IMR-90 (cell line): ENCODE results near the gene STT3A. TPM values are rescaled to one million over a fixed set of nuclear protein-coding genes. Genes with fewer than 3 reads are reported as not detected.

Source experiments
- ATAC-seq: fragments of 200-7000 bp; cut with Tn5 transposase; 2 replicates; pipeline ENCODE4 v1.9.1; 2020; ENCODE audit warnings: low read depth, mild to moderate bottlenecking, moderate library complexity
- BruUV-seq: library from RNA; stranded (reverse); fragments of 400-500 nt; replicated peaks from 2 replicates; lab custom pipeline; 2021; lab: Mats Ljungman, UMichigan
- CTCF ChIA-PET: fragments of 300-600 bp; formaldehyde crosslinking; extraction: SDS; loops from one replicate; lab custom pipeline; 2021; ENCODE audit warnings: antibody characterized with exemption; lab: Yijun Ruan, JAX
- POLR2A ChIA-PET: fragments of 300-600 bp; sonication (Branson Sonifier 250); formaldehyde crosslinking; loops from one replicate; lab custom pipeline; 2022; ENCODE audit warnings: antibody characterized with exemption; ENCODE audit not compliant: unreplicated experiment; lab: Charles Lee
- DNase-seq: peaks from one replicate; pipeline ENCODE4 v3.0.0; 2013
- H2AFZ ChIP-seq: replicated peaks from 2 replicates; pipeline ENCODE3; 2013; ENCODE audit warnings: low read length, mild to moderate bottlenecking; ENCODE audit not compliant: poor library complexity
- H2AK5ac ChIP-seq: 2 replicates; pipeline ENCODE4 v1.6.1; 2013; ENCODE audit warnings: low read depth, low read length, inconsistent platforms
- H2AK9ac ChIP-seq: replicated peaks from 2 replicates; pipeline ENCODE3; 2013; ENCODE audit warnings: mild to moderate bottlenecking, low read depth, low read length, moderate library complexity; ENCODE audit not compliant: poor library complexity
- H2BK120ac ChIP-seq: 2 replicates; pipeline ENCODE4 v1.6.1; 2013; ENCODE audit warnings: low read depth, low read length, inconsistent platforms
- H2BK15ac ChIP-seq: 3 replicates; pipeline ENCODE4 v1.6.1; 2013; ENCODE audit warnings: low read depth, low read length, inconsistent platforms
- H2BK20ac ChIP-seq: 2 replicates; pipeline ENCODE4 v1.6.1; 2013; ENCODE audit warnings: low read depth, mild to moderate bottlenecking, inconsistent platforms, low read length, moderate library complexity
- H2BK5ac ChIP-seq: 2 replicates; pipeline ENCODE4 v1.6.1; 2013; ENCODE audit warnings: mild to moderate bottlenecking, low read depth, low read length, inconsistent platforms; ENCODE audit not compliant: poor library complexity, severe bottlenecking
- H3K14ac ChIP-seq: replicated peaks from 2 replicates; pipeline ENCODE4 v1.6.1; 2013; ENCODE audit warnings: low read depth, low read length, inconsistent platforms
- H3K18ac ChIP-seq: 2 replicates; pipeline ENCODE4 v1.6.1; 2013; ENCODE audit warnings: low read depth, low read length, control low read depth
- H3K23ac ChIP-seq: 2 replicates; pipeline ENCODE4 v1.6.1; 2013; ENCODE audit warnings: low read depth, low read length, inconsistent platforms
- H3K27ac ChIP-seq: 2 replicates; pipeline ENCODE4 v1.5.1; 2013; ENCODE audit warnings: mild to moderate bottlenecking, control low read depth, low read length; ENCODE audit not compliant: insufficient read depth
- H3K27me3 ChIP-seq: 2 replicates; pipeline ENCODE4 v1.6.1; 2013; ENCODE audit warnings: low read length; ENCODE audit not compliant: control insufficient read depth, insufficient read depth
- H3K36me3 ChIP-seq: 2 replicates; pipeline ENCODE4 v1.6.1; 2013; ENCODE audit warnings: low read length, mixed read lengths; ENCODE audit not compliant: control insufficient read depth, insufficient read depth
- H3K4ac ChIP-seq: 2 replicates; pipeline ENCODE4 v1.6.1; 2013; ENCODE audit warnings: low read depth, low read length, inconsistent platforms
- H3K4me1 ChIP-seq: 2 replicates; pipeline ENCODE4 v1.6.1; 2013; ENCODE audit warnings: low read length, mixed read lengths; ENCODE audit not compliant: control insufficient read depth, insufficient read depth
- H3K4me2 ChIP-seq: 2 replicates; pipeline ENCODE4 v1.6.1; 2013; ENCODE audit warnings: low read depth, mild to moderate bottlenecking, control low read depth, low read length, moderate library complexity
- H3K4me3 ChIP-seq: 2 replicates; pipeline ENCODE4 v1.5.1; 2013; ENCODE audit warnings: low read depth, mild to moderate bottlenecking, control low read depth, low read length, moderate library complexity; ENCODE audit not compliant: insufficient read depth
- H3K56ac ChIP-seq: 2 replicates; pipeline ENCODE4 v1.6.1; 2013; ENCODE audit warnings: low read length, inconsistent platforms; ENCODE audit not compliant: insufficient read depth; ENCODE audit errors: extremely low read depth
- H3K79me1 ChIP-seq, 2 experiments: 2 replicates each; pipeline ENCODE4 v1.6.1; 2013; ENCODE audit warnings: low read length in 2 of 2, inconsistent platforms in 1 of 2, low read depth in 1 of 2
- H3K9ac ChIP-seq: 2 replicates; pipeline ENCODE4 v1.6.1; 2013; ENCODE audit warnings: low read depth, low read length, control low read depth
- H3K9me1 ChIP-seq: 2 replicates; pipeline ENCODE4 v1.6.1; 2013; ENCODE audit warnings: low read length, inconsistent platforms; ENCODE audit not compliant: insufficient read depth
- H3K9me3 ChIP-seq: 2 replicates; pipeline ENCODE4 v1.6.1; 2013; ENCODE audit warnings: low read length; ENCODE audit not compliant: control insufficient read depth, insufficient read depth
- H4K20me1 ChIP-seq: 2 replicates; pipeline ENCODE4 v1.6.1; 2013; ENCODE audit warnings: low read length, inconsistent platforms; ENCODE audit not compliant: insufficient read depth
- H4K5ac ChIP-seq: 2 replicates; pipeline ENCODE4 v1.6.1; 2013; ENCODE audit warnings: mild to moderate bottlenecking, low read depth, low read length, control low read depth
- H4K8ac ChIP-seq, 2 experiments: 2 replicates each; pipeline ENCODE4 v1.6.1; 2013; ENCODE audit warnings: low read depth in 2 of 2, low read length in 2 of 2, control low read depth in 1 of 2, inconsistent platforms in 1 of 2
- H4K91ac ChIP-seq: 2 replicates; pipeline ENCODE4 v1.6.1; 2013; ENCODE audit warnings: low read depth, low read length, inconsistent platforms; ENCODE audit not compliant: insufficient read depth
- BHLHE40 ChIP-seq: fragments of 150-350 bp; IDR thresholded peaks from 2 replicates; pipeline ENCODE4 v1.6.1; 2016; ENCODE audit warnings: mild to moderate bottlenecking, low read depth, low read length
- CEBPB ChIP-seq: IDR thresholded peaks from 2 replicates; pipeline ENCODE4 v1.6.1; 2012; ENCODE audit warnings: low read depth, low read length, improper control_type of control experiment
- CHD1 ChIP-seq: IDR thresholded peaks from 2 replicates; pipeline ENCODE4 v1.6.1; 2012; ENCODE audit warnings: low read depth, low read length, improper control_type of control experiment
- CTCF ChIP-seq: conservative IDR thresholded peaks from 2 replicates; pipeline ENCODE4 v1.5.1; 2012; ENCODE audit warnings: mild to moderate bottlenecking, low read depth, low read length, improper control_type of control experiment
- ELK1 ChIP-seq: fragments of 150-350 bp; IDR thresholded peaks from 2 replicates; pipeline ENCODE4 v1.6.1; 2016; ENCODE audit warnings: low read depth, mild to moderate bottlenecking, low read length, moderate library complexity, borderline replicate concordance
- FOS ChIP-seq: fragments of 150-350 bp; IDR thresholded peaks from 2 replicates; pipeline ENCODE4 v1.6.1; 2016; ENCODE audit warnings: low read depth, low read length
- MAFK ChIP-seq: IDR thresholded peaks from 2 replicates; pipeline ENCODE4 v1.6.1; 2012; ENCODE audit warnings: low read depth, low read length, improper control_type of control experiment
- MAZ ChIP-seq: IDR thresholded peaks from 2 replicates; pipeline ENCODE4 v1.6.1; 2012; ENCODE audit warnings: low read depth, mild to moderate bottlenecking, low read length, improper control_type of control experiment, moderate library complexity, borderline replicate concordance
- MXI1 ChIP-seq: IDR thresholded peaks from 2 replicates; pipeline ENCODE4 v1.6.1; 2012; ENCODE audit warnings: low read depth, mild to moderate bottlenecking, low read length, moderate library complexity, borderline replicate concordance
- NFE2L2 ChIP-seq: fragments of 150-350 bp; IDR thresholded peaks from 2 replicates; pipeline ENCODE4 v1.6.1; 2016; ENCODE audit warnings: low read depth, mild to moderate bottlenecking, low read length
- POLR2A ChIP-seq: IDR thresholded peaks from 2 replicates; pipeline ENCODE4 v1.6.1; 2012; ENCODE audit warnings: mild to moderate bottlenecking, low read depth, low read length
- RAD21 ChIP-seq: IDR thresholded peaks from 2 replicates; pipeline ENCODE4 v1.6.1; 2012; ENCODE audit warnings: low read length, improper control_type of control experiment
- RCOR1 ChIP-seq: IDR thresholded peaks from 2 replicates; pipeline ENCODE4 v1.6.1; 2012; ENCODE audit warnings: mild to moderate bottlenecking, low read length, improper control_type of control experiment; ENCODE audit not compliant: insufficient replicate concordance
- RFX5 ChIP-seq: IDR thresholded peaks from 2 replicates; pipeline ENCODE4 v1.8.0; 2012; ENCODE audit warnings: low read depth, mild to moderate bottlenecking, low read length, moderate library complexity
- SMC3 ChIP-seq: fragments of 150-350 bp; IDR thresholded peaks from 2 replicates; pipeline ENCODE4 v1.6.1; 2016; ENCODE audit warnings: low read depth, mild to moderate bottlenecking, antibody characterized with exemption, low read length, moderate library complexity
- USF2 ChIP-seq: fragments of 150-350 bp; IDR thresholded peaks from 2 replicates; pipeline ENCODE4 v1.6.1; 2017; ENCODE audit warnings: mild to moderate bottlenecking, antibody characterized with exemption, low read length, low read depth
- WGBS, 2 experiments: methylation state at CpG; one replicate each; pipeline versions ENCODE4 v1.1.5 to v1.1.7; 2013; ENCODE audit warnings: missing lambda C conversion rate in 2 of 2; ENCODE audit not compliant: insufficient read length in 1 of 2; ENCODE audit errors: extremely low coverage in 2 of 2; 5-methylcytosine and 5-hydroxymethylcytosine counted together
- dilution Hi-C: fragments of 300-500 bp; cut with HindIII; formaldehyde crosslinking; loops from one replicate; pipeline ENCODE4 v1.14.3; 2018; ENCODE audit warnings: low sequenced_read_pairs; ENCODE audit not compliant: unreplicated experiment
- in situ Hi-C: fragments of 300-500 bp; cut with MboI; formaldehyde crosslinking; loops from 3 replicates; pipeline ENCODE4 v1.14.3; 2019; ENCODE audit warnings: low sequenced_read_pairs, inconsistent platforms, mixed read lengths
- intact Hi-C: fragments of 100-400 bp; cut with micrococcal nuclease; formaldehyde crosslinking; loops from 2 replicates; pipeline ENCODE4 v1.10.0; 2022
- polyA plus RNA-seq, 3 experiments: library from polyadenylated mRNA; depleted of rRNA; stranded (reverse); fragments of >200 nt; gene quantifications; 2 replicates each; pipeline ENCODE4 v1.2.3, GENCODE V29; 2012; ENCODE audit warnings: low replicate concordance in 1 of 3
- total RNA-seq: library from RNA; depleted of rRNA; stranded (reverse); fragments of >200 nt; gene quantifications from 2 replicates; pipeline ENCODE4 v1.2.3, GENCODE V29; 2012

Gene STT3A
- total and polyA plus RNA-seq, 2 of the 4 experiments (the other 2 are of a cell fraction): 180 to 387 TPM

GRCh38 chr11:125552927-125553326 is 39.7 kb upstream of the STT3A start:
- H3K9ac ChIP-seq: no peak overlapping the region
- no peak overlapping the region for H3K14ac ChIP-seq
- no peaks in the 10 kb centered on the region for H3K9me1 ChIP-seq
- H2BK20ac ChIP-seq: no peak overlapping the region
- H4K8ac ChIP-seq: no peak overlapping the region
- TF ChIP-seq RAD21 (no peak), SMC3 (no peak), MAZ (no peak), CHD1 (no peak), MAFK (no peak), MXI1 (no peak), RFX5 (no peak), POLR2A (no peak), ELK1 (no peak), RCOR1 (no peak), BHLHE40 (no peak), CTCF (no peak), NFE2L2 (no peak), USF2 (no peak), FOS (no peak), CEBPB (no peak)
- H3K4me2 ChIP-seq: no peak overlapping the region
- H3K4me1 ChIP-seq: no peaks in the 10 kb centered on the region
- BruUV-seq: no TSS peak
- in situ Hi-C loops (no loop called here), dilution Hi-C loops (no loop called here), intact Hi-C loops (no loop called here)
- no peak overlapping the region for H3K56ac ChIP-seq
- POLR2A ChIA-PET: no interaction called here
- H3K23ac ChIP-seq: no peak overlapping the region
- no peak overlapping the region for H3K18ac ChIP-seq
- CTCF ChIA-PET: no interaction called here
- DNase-seq: no peak
- H3K27ac ChIP-seq: no peak overlapping the region
- no peak overlapping the region for H2AFZ ChIP-seq
- no peak overlapping the region for H2BK120ac ChIP-seq
- H3K4me3 ChIP-seq: no peak overlapping the region
- H3K9me3 ChIP-seq: peaks cover 17% of the 10 kb centered on the region
- no peaks in the 10 kb centered on the region for H3K36me3 ChIP-seq
- no peaks in the 10 kb centered on the region for H3K27me3 ChIP-seq
- H3K79me1 ChIP-seq: no peaks in the 10 kb centered on the region
- no peak overlapping the region for H2AK5ac ChIP-seq
- H4K20me1 ChIP-seq: no peaks in the 10 kb centered on the region
- no peak overlapping the region for H4K5ac ChIP-seq
- no CpG with 5 or more reads among the region's 2 CpGs for WGBS, 2 experiments
- no peak overlapping the region for H2BK5ac ChIP-seq
- H4K91ac ChIP-seq: no peak overlapping the region
- H3K4ac ChIP-seq: no peak overlapping the region
- no peak overlapping the region for H2BK15ac ChIP-seq
- H2AK9ac ChIP-seq: no peak overlapping the region
- ATAC-seq: no peak
